GM04504 (cell line): ENCODE results near the gene MACF1.
"Not testable (repeated sequence)": the region's sequence is repeated elsewhere in the genome, so short reads cannot be mapped to it uniquely, and the experiment has no call there.

ENCODE experiments used
- DNase-seq: peaks from one replicate; pipeline ENCODE4 v3.0.0-alpha.2; 2012; ENCODE audit warnings: low read depth

Gene MACF1

DNA sequence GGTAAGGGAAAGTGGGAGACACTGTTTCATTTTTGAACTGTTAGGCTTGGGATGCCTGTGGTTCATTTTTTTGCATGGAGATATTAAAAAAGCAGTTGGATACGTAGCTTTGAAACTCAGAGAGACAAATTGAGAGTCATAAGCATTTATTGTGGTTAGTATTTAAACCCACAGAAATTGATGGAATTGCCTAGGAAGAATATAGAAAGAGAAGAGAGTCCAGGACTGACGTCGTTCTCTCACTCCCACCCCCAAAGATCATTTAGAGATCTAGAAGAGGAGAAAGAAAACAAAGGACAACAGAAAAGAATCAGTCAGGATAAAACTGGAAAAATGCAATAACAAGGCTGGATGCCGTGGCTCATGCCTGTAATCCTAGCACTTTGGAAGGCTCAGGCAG lies 213.7 kb downstream of the MACF1 start:
- no peak for DNase-seq

DNA sequence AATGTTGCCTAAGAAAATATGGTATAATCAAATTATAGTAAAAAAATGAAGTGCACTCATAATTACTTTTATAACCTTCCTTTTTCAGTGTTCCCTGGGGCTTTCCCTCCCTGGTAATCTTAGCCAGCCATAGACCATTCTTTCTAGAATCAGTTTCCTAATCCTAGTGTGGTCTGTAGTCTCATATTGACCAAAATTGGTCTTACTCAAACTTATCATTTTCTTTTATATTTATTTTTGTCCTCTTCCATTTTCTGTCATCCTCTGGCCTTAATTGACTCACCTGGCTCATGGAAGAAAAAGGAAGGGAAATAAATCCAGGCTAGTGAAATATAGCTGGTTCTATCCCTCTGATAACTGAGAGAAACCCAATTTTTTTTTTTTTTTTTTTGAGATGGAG lies 216.0 kb downstream of the MACF1 start:
- DNase-seq = no peak

DNA sequence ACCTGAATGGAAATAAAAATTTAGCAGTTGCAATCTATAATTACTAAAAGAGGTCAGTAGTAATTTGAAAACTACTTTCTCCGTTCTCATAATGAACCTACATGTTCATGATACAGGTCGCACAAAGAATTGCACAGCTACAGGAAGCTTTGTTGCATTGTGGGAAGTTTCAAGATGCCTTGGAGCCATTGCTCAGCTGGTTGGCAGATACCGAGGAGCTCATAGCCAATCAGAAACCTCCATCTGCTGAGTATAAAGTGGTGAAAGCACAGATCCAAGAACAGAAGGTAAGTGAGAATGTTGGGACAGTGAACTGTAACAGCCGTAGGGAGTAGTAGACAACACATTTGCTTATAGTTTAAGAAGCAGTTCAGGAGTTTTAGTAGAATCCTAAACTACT lies 218.1 kb downstream of the MACF1 start:
- no peak for DNase-seq

- DNase-seq = no peak
Measured at GRCh38 chr1:39425151-39425550, 220.7 kb downstream of the MACF1 start.

GRCh38 chr1:39425634-39426033 lies 221.1 kb downstream of the MACF1 start:
- no peak for DNase-seq

DNA sequence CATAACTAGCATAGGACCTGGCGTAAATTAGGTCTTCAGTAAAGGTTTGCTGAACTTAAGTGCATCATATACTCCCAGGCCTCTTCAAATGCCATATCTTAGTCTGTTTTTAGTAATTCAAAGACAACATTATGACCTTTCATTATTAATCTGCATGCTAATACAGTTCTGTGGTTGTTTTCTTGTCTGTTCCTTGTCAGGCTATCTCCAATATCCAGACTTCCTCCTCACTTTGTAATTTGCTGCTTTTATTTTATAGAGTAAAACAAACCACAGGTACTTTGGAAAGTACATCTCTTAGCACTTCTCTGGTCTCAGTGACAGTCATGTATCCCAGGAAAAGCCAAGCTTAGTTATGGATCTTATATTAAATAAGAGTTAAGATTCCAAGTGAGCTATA lies 221.9 kb downstream of the MACF1 start:
- no peak for DNase-seq

DNA sequence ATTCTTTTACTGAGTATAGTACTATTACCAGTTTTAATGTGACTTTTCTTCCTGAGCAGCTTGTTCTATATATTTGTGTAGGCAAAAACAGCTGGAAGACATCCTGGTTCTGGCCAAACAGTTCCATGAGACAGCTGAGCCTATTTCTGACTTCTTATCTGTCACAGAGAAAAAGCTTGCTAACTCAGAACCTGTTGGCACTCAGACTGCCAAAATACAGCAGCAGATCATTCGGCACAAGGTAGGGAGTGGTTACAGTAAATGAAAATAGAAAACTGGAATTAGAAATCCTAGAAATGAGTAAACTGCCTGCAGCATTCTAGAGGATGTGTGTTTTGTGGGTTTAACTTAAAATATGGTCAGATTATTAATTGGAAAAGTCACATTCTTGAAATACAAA lies 222.9 kb downstream of the MACF1 start:
- DNase-seq = no peak

GRCh38 chr1:39427912-39428311 lies 223.4 kb downstream of the MACF1 start:
- no peak for DNase-seq

GRCh38 chr1:39431927-39432326 lies 227.4 kb downstream of the MACF1 start:
- DNase-seq = no peak

GRCh38 chr1:39434797-39435395 lies 230.4 kb downstream of the MACF1 start:
- DNase-seq = no peak

GRCh38 chr1:39435597-39435996 lies 231.1 kb downstream of the MACF1 start:
- no peak for DNase-seq

DNA sequence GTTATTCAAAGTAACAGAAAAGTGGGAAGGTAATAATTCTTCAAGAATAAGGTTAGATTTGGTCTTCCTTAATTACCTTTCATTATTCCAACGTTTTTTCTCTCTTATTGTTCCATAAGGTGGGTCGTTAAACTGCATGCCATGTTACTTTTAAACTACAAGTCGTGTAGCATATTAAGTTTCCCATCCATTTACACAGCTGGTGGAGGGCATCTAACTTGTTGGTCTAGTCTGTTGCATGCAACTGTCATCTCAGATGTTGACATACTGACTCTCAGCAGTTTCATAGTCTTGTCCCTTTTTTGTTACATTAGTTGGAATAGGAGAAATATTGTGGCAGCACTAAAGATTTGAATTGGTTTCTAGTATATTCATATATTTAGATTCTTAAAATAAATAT lies 232.3 kb downstream of the MACF1 start:
- no peak for DNase-seq

DNA sequence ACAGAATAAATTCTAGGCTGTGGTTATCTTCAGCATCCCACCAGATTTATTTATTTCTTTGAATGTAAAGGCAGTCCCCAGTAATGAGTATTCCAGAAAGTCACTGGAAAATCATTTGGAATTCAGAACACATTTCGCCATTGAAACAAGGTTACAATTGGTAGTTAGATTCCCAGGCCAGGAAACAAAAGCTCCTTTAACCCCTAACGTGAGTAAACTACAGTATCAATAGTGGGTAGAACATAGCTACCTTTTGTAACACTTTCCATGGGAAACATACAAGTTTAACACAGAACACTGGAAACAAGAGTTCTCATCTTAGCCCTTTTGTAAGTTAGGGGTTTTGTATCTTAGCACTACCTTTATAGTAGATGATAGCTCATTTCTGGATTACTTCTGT lies 233.5 kb downstream of the MACF1 start:
- DNase-seq = no peak

DNA sequence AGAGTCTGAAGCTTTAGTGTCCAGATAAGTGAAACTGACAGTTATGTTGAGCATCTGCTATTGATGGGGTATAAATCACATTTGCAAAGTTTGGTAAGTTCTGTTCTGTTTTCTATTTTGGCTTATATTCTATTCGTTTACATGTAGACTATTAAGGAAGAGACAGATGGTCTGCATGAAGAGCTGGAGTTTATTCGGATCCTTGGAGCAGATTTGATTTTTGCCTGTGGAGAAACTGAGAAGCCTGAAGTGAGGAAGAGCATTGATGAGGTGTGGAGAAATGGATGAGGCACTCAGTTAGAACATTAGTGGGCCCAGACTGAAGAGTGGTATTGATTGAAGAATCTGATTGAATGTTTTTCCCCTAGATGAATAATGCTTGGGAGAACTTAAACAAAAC lies 236.4 kb downstream of the MACF1 start:
- DNase-seq = no peak

- no peak for DNase-seq
Measured at GRCh38 chr1:39441797-39442196, 237.3 kb downstream of the MACF1 start.

DNA sequence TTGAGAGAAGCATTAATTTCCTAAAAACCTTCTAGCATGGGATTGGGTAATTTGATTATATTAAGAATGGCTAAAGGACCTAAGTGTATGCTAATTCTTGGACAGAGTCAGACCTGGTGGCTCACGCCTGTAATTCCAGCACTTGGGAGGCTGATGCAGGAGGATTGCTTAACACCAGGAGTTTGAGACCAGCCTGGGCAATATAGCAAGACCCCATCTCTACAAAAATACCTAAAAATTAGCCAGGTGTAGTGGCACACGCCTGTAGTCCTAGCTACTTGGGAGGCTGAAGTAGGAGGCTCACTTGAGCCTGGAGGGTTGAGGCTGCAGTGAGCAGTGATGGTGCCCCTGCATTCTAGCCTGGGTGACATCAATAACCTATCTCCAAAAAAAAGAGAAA lies 241.1 kb downstream of the MACF1 start:
- no peak for DNase-seq

DNA sequence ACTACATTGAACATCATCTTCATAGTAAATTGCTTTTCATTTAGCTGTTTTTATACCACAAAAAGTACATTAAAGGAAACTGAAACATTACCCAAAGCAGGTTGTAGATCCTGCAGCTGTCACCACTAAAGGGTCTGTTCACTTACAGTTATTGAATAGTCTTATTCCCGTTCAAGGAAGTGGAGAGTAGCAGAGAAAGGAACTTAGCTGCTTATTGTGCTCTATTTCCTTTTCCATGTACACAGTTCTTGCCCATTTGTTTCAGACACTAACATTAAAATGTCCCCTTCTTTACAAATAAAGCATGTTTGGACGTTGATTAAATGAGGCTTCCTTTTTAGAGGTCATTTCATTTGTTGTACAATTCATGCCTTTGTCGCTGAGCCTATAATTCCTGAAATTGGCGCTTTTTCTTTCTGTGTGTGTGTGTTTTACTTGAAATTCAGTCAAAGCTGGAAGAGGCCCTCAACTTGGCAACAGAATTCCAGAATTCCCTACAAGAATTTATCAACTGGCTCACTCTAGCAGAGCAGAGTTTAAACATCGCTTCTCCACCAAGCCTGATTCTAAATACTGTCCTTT lies 242.6 kb downstream of the MACF1 start:
- no peak for DNase-seq

GRCh38 chr1:39450041-39450440 lies 245.5 kb downstream of the MACF1 start:
- DNase-seq = not testable (repeated sequence)

- DNase-seq = peak; percentile 35
Measured at GRCh38 chr1:39450956-39451606, 246.6 kb downstream of the MACF1 start.

DNA sequence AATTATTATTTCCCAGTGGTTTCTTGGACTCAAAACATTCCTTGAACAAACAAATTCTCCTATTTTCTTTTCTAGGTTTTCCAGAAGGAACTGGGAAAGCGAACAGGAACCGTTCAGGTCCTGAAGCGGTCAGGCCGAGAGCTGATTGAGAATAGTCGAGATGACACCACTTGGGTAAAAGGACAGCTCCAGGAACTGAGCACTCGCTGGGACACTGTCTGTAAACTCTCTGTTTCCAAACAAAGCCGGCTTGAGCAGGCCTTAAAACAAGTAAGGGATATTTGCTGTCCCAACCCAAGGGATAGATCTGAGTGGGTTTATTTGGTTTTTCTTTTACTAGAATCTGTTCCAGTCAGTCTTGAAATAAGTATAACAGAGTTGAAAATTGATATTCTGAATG lies 247.6 kb downstream of the MACF1 start:
- no peak for DNase-seq

DNA sequence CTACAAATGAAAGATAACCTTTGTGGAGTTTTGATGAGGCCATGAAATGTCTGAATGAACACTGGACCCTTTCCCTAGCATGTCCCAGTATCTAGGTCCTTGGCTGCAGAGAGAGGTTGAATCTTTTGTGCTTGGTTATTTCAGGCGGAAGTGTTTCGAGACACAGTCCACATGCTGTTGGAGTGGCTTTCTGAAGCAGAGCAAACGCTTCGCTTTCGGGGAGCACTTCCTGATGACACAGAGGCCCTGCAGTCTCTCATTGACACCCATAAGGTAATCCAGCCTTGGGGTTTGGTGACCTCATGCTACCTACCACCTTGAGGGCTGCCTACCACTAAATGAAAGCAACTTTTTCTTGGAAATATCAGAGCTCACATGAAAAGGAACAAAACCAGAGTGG lies 248.0 kb downstream of the MACF1 start:
- no peak for DNase-seq

- peak; percentile 30 for DNase-seq
Measured at GRCh38 chr1:39453603-39454002, 249.1 kb downstream of the MACF1 start.

DNA sequence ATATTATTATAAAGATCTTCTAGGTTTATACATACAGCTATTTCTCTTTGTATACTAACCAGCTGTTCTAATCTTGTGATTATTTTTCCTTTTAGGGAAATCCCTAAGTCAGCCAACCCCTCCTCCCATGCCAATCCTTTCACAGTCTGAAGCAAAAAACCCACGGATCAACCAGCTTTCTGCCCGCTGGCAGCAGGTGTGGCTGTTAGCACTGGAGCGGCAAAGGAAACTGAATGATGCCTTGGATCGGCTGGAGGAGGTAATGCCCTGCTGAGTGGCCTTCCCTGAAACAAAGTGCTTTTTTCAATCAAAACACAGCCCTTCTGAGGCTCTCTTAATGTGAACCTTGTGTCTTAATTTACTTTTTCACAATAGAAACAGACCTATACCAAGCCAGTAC lies 254.5 kb downstream of the MACF1 start:
- DNase-seq = no peak

DNA sequence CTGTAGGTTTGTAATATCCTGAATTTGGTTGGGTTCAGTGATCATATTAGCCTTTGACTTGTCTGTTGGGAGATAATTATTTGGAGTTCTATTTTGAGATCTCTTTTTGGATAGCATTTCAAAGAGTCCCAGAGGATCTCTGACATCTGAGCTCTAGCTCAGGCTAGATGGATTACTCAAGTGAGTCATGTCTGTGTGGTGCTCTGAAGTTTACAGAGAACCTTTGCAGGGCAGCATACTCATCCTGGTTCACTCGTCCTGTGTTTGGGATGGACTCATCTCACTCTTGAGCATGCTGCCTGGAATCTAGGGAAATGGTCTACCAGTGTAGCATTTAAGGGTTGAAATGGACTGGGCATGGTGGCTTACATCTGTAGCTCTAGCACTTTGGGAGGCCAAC lies 257.6 kb downstream of the MACF1 start:
- no peak for DNase-seq
